OCI-LY3 (cell line): ENCODE data around the gene ALOX5.
"Not testable (repeated sequence)": the region's sequence is repeated elsewhere in the genome, so short reads cannot be mapped to it uniquely, and the experiment has no call there.

Source experiments
- H2AFZ ChIP-seq: fragments of 200-600, 300-600 bp; shearing (Covaris generic); 2 replicates; pipeline ENCODE4 v1.6.0; 2014; ENCODE audit warnings: antibody characterized with exemption, low read depth, low read length
- H3K27ac ChIP-seq: fragments of 200-600, 300-600 bp; sonication (generic); 2 replicates; pipeline ENCODE4 v1.5.1; 2014; ENCODE audit warnings: mild to moderate bottlenecking, low read length, moderate library complexity, mixed read lengths
- H3K27me3 ChIP-seq: fragments of 200-600, 300-600 bp; sonication (generic); 2 replicates; pipeline ENCODE4 v1.6.1; 2014; ENCODE audit warnings: low read depth, low read length, mixed read lengths
- H3K36me3 ChIP-seq: fragments of 200-600, 300-600 bp; sonication (generic); replicated peaks from 2 replicates; pipeline ENCODE3; 2014; ENCODE audit warnings: low read depth, low read length, mixed read lengths
- H3K4me1 ChIP-seq: fragments of 300-600, 200-600 bp; sonication (generic); 2 replicates; pipeline ENCODE4 v1.6.1; 2014; ENCODE audit warnings: low read length, mixed read lengths
- H3K4me2 ChIP-seq: fragments of 200-600, 300-600 bp; sonication (generic); 2 replicates; pipeline ENCODE4 v1.6.1; 2014; ENCODE audit warnings: low read length, mixed read lengths
- H3K4me3 ChIP-seq: fragments of 300-600, 200-600 bp; sonication (generic); 2 replicates; pipeline ENCODE4 v1.5.1; 2014; ENCODE audit warnings: antibody characterized with exemption, mild to moderate bottlenecking, low read length, moderate library complexity
- H3K79me2 ChIP-seq: fragments of 300-600, 200-600 bp; shearing (Covaris generic); 2 replicates; pipeline ENCODE4 v1.6.1; 2014; ENCODE audit warnings: mild to moderate bottlenecking, low read length, mixed read lengths
- H3K9ac ChIP-seq: fragments of 300-600, 200-600 bp; shearing (Covaris generic); 2 replicates; pipeline ENCODE4 v1.6.0; 2014; ENCODE audit warnings: mild to moderate bottlenecking, low read length, moderate library complexity
- H3K9me3 ChIP-seq: fragments of 200-600, 300-600 bp; shearing (Covaris generic); 2 replicates; pipeline ENCODE4 v1.6.1; 2014; ENCODE audit warnings: low read length, mixed read lengths; ENCODE audit not compliant: insufficient read depth
- H4K20me1 ChIP-seq: fragments of 200-600, 300-600 bp; sonication (generic); 2 replicates; pipeline ENCODE4 v1.6.1; 2016; ENCODE audit warnings: low read length, mixed read lengths; ENCODE audit not compliant: insufficient read depth
- EZH2phosphoT487 ChIP-seq: fragments of 200-600 bp; shearing (Covaris generic); IDR thresholded peaks from 2 replicates; pipeline ENCODE4 v1.6.1; 2018; ENCODE audit warnings: antibody characterized with exemption, mixed run types, low read depth
- TF ChIP-seq, protein P1 (sequence below): fragments of 200-600, 300-600 bp; sonication (generic); IDR thresholded peaks from 2 replicates; pipeline ENCODE4 v1.5.1; 2014; ENCODE audit warnings: antibody characterized with exemption, low read length, low read depth

The ALOX5 gene

DNA sequence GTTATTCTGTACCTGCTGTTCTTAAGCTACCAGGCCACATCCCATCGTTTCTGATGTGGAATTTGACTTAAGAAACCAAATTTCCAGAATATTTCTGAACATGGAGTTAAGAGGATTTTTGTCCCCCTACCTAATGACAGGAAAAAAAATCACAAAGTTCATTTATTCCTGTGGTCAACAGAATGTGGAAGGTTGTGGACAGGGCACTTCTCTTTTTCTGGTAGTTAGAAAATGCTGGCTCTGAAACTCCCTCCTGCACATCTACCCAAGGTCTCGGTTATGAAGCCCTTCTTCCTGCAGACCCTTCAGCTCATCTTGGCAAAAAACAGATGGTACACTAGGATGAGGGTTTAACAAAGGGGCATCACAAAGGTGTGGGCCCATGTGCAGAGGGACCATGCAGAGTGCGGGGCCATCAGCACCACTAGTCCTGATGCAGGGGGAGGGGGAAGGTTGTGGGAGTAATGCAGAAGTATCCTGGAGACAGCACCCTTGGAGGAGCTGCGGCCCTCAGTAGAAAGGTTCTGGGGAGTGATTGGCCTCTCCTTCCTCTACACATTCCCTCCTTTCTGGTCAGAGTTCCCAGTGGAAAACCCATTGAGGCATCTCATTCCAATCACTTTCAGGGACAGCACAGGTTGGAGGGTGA lies 9.8 kb downstream of the ALOX5 start:
- Histone ChIP-seq H3K4me1 (no peaks in the 10 kb centered on the region), H3K9ac (no peak overlapping the region), H3K27me3 (no peaks in the 10 kb centered on the region), H3K79me2 (no peaks in the 10 kb centered on the region), H2AFZ (no peak overlapping the region), H3K9me3 (no peaks in the 10 kb centered on the region), H3K4me3 (no peak overlapping the region), H3K4me2 (no peak overlapping the region), H3K36me3 (no peaks in the 10 kb centered on the region), H4K20me1 (no peaks in the 10 kb centered on the region), H3K27ac (no peak overlapping the region)
- TF ChIP-seq EZH2phosphoT487 = no peak
- TF ChIP-seq, protein P1, sequence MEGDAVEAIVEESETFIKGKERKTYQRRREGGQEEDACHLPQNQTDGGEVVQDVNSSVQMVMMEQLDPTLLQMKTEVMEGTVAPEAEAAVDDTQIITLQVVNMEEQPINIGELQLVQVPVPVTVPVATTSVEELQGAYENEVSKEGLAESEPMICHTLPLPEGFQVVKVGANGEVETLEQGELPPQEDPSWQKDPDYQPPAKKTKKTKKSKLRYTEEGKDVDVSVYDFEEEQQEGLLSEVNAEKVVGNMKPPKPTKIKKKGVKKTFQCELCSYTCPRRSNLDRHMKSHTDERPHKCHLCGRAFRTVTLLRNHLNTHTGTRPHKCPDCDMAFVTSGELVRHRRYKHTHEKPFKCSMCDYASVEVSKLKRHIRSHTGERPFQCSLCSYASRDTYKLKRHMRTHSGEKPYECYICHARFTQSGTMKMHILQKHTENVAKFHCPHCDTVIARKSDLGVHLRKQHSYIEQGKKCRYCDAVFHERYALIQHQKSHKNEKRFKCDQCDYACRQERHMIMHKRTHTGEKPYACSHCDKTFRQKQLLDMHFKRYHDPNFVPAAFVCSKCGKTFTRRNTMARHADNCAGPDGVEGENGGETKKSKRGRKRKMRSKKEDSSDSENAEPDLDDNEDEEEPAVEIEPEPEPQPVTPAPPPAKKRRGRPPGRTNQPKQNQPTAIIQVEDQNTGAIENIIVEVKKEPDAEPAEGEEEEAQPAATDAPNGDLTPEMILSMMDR = no peak

DNA sequence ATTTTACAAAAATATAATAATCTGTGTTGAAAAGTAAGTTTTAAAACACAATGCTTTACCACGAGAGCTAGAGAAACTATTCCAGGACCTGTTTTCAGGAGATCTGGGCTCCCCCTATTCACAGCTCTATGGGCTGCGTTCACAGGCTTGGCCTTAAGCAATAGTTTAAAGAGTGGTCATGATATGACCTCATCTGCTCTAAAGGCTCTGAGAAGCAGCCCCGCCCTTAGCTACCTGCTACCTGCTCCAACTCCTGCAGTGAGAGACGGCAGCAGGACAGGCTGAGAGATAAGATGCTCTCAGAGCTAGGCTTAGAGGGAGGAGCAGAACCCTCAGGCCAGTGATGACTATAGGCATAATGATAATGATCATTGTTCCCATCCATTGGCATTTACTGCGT lies 12.6 kb downstream of the ALOX5 start:
- Histone ChIP-seq H3K36me3 (no peaks in the 10 kb centered on the region), H3K4me1 (no peaks in the 10 kb centered on the region), H3K27ac (no peak overlapping the region), H3K9me3 (no peaks in the 10 kb centered on the region), H3K79me2 (no peaks in the 10 kb centered on the region), H3K4me3 (no peak overlapping the region), H3K4me2 (no peak overlapping the region), H4K20me1 (no peaks in the 10 kb centered on the region), H2AFZ (no peak overlapping the region), H3K27me3 (no peaks in the 10 kb centered on the region), H3K9ac (no peak overlapping the region)
- no peak for TF ChIP-seq EZH2phosphoT487
- TF ChIP-seq, protein P1 = no peak

DNA sequence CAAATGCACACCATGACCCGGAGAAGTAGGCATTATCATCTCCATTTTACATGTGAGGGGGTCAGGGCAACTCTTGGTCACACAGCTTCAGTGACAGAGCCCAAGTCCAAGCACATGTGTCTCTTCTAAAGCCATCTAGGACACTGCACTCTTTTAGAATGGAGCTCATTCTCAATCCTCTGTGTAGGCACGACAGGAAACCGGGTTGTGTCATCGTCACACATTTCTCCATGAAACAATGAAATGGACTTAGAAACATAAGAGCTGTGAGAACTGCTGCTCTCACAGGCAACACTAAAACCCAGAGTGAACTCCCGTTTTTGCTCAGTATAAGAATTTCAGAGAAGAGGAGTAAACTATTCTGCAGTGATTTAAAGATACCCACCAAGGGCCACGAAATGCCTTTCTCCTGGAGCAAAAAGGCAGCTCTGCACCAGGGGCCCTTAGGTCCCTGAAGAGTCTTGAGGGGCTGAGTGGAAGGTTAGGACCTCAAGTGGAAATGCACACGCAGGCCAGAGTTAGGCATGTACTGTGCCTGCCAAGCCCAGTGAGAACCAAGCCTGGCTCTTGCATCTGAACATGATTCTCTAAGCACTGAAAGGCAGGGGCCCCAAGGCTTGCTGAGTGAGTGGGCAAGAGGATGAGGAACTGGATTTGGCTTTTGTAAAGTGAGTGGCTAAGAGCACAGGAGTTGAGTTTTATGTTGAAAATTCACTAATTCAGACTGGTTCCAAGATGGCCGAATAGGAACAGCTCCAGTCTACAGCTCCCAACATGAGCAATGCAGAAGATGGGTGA lies 13.3 kb downstream of the ALOX5 start:
- Histone ChIP-seq H3K36me3 (no peaks in the 10 kb centered on the region), H3K27ac (no peak overlapping the region), H3K79me2 (no peaks in the 10 kb centered on the region), H3K4me1 (no peaks in the 10 kb centered on the region), H2AFZ (no peak overlapping the region), H3K4me2 (no peak overlapping the region), H4K20me1 (no peaks in the 10 kb centered on the region), H3K27me3 (no peaks in the 10 kb centered on the region), H3K4me3 (no peak overlapping the region), H3K9me3 (no peaks in the 10 kb centered on the region), H3K9ac (no peak overlapping the region)
- TF ChIP-seq EZH2phosphoT487 = no peak
- TF ChIP-seq, protein P1 = no peak

DNA sequence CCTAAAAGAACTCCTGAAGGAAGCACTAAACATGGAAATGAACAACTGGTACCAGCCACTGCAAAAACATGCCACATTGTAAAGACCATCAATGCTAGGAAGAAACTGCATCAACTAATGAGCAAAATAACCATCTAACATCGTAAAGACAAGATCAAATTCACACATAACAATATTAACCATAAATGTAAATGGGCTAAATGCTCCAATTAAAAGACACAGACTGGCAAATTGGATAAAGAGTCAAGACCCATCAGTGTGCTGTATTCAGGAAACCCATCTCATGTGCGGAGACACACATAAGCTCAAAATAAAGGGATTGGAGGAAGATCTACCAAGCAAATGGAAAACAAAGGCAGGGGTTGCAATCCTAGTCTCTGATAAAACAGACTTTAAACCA lies 15.7 kb downstream of the ALOX5 start:
- H3K27ac ChIP-seq, H2AFZ ChIP-seq, H3K4me3 ChIP-seq, H3K4me2 ChIP-seq, H3K79me2 ChIP-seq, H3K9ac ChIP-seq, H3K36me3 ChIP-seq, H3K4me1 ChIP-seq, H4K20me1 ChIP-seq, H3K27me3 ChIP-seq, H3K9me3 ChIP-seq: not testable (repeated sequence)

DNA sequence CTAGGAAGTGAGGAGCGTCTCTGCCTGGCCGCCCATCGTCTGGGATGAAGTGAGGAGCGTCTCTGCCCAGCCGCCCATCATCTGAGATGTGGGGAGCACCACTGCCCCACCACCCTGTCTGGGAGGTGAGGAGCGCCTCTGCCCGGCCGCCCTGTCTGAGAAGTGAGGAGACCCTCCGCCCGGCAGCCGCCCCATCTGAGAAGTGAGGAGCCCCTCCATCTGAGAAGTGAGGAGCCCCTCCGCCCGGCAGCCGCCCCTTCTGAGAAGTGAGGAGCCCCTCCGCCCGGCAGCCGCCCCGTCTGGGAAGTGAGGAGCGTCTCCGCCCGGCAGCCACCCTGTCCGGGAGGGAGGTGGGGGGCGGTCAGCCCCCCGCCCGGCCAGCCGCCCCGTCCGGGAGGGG lies 17.6 kb downstream of the ALOX5 start:
- not testable (repeated sequence) for H3K27me3 ChIP-seq, H3K4me1 ChIP-seq, H3K4me3 ChIP-seq, H4K20me1 ChIP-seq, H3K9me3 ChIP-seq, H3K36me3 ChIP-seq, H3K9ac ChIP-seq, H3K79me2 ChIP-seq, H3K4me2 ChIP-seq, H3K27ac ChIP-seq, H2AFZ ChIP-seq
